Glomerular visceral epithelial cell (primary cell): ENCODE data around the gene SERPINB12.

Experiments used
- DNase-seq: peaks from one replicate; pipeline ENCODE4 v3.0.0-alpha.2; 2016; ENCODE audit errors: extremely low spot score

The SERPINB12 gene

DNA sequence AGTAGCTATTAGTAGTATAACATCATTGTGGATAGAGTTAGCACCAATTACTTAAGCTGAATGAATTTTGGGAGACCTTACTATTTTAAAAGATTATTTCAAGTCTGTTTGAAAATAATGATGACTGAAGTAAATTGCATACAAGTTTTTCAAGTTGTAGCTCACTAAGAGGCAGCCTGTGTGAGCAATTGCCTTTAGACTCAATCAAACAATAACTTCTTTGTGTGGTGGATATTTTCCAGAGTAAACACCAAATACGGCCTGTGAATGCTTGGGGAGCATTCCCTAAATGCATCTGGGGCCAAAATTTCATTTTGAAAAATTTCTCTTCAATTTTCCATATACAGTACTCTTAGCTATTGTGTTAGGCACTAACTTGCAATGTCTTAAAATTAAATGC, 7.9 kb downstream of the SERPINB12 start:
- no peak for DNase-seq

GRCh38 chr18:63551769-63552168, 9.6 kb downstream of the SERPINB12 start:
- DNase-seq = no peak

DNA sequence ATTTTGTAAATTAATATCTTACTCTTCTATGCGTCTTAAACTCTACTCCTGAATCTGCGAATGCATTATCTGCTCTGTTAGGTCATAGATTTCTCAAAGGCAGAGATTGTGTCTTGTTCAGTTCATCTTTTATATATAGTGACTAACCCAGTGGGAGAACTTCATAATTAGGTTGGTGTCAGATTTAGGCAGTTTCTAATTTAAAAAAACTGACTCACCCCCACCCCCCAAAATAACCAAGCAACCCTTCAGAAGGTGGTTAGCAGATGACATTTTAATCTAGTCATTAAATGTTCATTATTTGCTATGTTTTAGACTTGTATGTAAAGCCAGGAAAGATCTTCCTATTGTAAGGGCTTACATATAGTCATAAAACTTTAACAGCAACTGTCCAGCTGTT, 10.4 kb downstream of the SERPINB12 start:
- no peak for DNase-seq

DNA sequence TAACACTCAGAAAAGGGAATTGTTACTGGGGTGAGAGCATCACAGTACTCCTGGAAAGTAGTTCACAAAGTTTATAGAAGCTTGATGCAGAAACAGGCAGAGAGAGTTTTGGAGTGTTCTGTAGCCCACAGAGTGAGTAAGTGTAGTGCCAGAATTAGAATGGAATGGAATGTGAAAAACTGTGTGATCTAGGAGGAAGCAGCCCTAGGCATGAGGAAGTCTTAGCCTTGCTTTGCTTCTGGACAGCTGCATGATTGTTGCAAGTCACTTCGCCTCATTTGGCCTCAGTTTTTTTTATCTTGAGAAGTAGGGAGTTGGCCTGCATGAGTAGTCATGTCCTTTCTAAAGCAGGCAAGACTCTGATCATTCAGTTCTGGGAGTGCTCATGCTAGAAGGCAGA, 10.9 kb downstream of the SERPINB12 start:
- no peak for DNase-seq

DNA sequence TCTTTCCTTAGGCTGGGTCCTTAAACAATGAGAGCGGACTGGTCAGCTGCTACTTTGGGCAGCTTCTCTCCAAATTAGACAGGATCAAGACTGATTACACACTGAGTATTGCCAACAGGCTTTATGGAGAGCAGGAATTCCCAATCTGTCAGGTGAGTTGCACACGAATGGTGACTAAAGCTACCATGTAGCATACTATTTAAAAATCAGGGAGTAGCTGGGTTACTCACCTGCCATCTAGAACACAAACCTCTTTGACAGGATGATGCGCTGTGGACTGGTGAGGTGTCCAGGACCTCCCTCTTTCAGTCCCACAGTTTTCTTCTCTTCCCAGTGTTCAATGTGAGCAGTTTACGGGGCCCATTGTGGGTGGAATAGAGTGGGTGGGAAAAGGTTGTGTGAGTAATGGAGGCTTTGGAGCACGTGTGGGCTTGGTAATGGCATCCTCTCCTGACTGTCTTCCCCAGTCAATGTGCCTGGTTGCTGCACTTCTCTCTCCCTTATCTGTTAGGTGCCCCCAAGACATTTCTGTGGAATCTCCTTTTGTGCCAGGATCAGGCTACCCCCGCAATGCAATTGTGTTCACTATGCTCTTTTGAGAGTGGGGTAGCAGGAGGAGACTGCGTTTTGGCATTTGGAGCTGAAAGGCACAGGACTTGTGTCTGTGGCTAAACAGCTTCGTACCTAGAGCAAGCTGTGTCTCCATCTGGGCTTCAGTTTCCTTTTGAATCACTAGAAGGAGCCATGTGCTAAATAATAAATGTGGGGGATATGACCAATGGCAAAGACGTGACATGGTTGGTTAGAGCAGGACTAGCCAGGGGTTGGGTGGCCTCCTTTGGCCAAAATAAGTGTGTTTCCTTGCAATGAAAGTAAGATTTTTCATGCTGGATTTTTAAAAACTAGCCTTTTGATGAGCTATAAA, 17.7 kb downstream of the SERPINB12 start:
- DNase-seq = no peak

DNA sequence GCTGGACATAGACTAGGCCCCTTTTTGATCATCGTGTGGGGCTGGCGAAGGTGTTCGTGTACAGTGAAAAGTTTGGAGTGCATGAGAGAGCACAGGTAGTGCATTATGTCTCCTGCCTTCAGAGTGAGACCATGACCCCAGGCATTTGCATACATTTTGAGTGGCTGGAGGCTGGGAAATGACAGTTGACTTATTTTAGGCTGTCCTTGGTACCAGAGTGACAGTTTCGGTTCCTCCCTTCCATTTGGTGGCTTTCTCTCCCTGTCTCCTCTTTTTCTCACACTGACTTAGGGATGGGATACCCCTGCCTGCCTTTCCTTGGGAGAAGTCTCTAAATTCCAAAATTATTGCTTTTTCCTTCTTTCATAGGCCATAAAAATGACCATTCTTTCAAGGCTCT, 20.1 kb downstream of the SERPINB12 start:
- DNase-seq = no peak

DNA sequence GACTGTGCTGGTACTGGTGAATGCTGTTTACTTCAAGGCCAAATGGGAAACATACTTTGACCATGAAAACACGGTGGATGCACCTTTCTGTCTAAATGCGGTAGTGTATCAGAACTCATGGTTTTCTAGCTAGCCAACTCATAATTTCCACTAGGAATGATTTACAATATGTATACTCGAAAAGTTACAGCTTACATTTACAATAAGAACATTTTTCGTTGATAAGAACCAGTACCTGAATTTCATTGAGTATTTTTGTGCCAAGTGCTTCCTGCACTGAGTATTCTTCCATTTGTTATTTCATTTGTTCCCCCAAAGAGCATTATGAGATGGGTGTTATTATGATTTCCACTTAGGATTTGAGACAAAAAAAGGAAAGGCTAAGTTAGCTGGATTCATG, 21.9 kb downstream of the SERPINB12 start:
- DNase-seq = no peak

DNA sequence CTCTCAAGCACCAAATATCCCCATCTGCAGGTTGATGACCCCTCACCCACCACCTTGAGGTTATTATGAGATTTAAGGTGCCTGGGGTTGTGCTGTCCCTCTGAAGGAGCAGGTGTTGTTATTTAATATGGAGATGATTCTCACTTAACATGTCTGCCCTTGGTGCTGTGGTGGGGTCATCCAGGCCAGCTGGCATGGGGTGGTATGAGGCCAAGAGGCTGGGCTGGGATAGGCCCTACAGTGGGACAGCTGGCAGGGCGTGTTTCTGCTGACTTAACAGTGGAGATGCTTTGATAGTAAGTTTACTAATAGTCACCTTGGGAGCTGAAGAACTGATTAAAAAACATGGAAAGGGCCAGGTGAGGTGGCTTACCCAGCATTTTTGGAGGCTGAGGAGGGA, 22.4 kb downstream of the SERPINB12 start:
- DNase-seq = no peak

DNA sequence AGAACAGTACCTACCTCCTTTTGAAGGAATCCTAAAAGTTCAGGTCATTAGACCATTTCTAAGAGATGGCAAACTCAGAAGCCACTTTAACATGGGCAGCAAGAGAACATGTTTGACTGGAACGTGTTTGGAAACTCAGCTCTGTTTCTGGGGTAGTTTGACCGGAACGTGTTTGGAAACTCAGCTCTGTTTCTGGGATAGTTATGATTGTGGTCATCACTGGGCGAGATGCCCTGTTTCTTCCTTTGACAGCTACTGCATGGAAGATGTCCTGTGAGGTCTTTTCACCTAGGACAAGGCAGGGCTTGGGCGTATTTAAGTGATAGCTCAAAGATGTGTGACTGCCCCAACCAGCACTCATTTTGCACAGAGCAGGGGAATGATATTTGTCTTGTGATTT, 25.1 kb downstream of the SERPINB12 start:
- no peak for DNase-seq

- DNase-seq = no peak
These were observed 25.7 kb downstream of the SERPINB12 start for GRCh38 chr18:63567825-63568224.

DNA sequence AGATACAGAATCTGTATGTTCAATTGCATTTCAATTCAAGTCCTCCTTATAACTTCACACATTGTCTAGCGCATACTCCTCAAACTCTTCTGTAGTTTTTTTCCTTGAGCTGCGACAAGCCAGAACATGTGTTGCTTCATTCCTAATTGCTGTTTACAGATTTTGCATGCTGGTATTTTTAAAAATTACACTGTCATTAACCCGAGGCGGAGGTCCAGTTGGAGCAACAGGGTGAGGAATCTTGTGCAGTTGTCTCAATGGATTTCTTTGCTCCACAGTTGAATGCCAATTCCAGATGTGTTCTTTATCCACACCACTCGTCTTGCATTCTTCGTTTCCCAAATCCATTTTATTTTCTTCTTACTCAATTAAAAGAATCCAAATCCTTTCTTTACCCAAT, 28.6 kb downstream of the SERPINB12 start:
- no peak for DNase-seq

GRCh38 chr18:63575681-63576080, 33.5 kb downstream of the SERPINB12 start:
- DNase-seq = no peak

DNA sequence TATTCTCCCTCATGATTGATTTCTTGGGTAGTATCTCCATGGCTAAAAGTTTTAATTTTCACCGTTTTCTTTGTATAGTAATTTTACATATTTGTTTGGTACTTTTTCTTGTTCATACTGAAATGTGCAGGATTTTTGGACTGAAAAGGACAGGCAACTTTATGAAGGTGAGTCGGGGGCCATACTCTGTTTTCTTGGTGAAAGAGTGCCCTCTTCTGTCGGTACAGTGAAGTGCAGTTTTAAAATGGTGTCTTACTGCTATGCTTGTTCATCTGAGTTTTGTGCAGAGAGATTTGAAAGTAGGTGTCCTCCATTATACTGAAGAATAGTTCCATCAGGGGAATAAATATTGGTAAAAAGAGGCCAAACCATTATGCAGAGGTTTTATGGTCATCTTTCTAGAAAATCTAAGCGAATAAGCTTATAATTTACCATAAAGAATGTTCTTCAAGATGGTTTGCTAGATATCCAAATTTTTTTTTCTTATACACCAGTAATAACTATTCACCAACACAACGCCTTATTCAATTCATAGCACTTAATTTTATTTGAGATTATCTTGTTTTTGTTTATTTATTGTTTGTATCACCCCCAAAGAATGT, 36.3 kb downstream of the SERPINB12 start:
- DNase-seq = peak; percentile 40

GRCh38 chr18:63579616-63580015, 37.4 kb downstream of the SERPINB12 start:
- DNase-seq = no peak

- DNase-seq = no peak
These were observed 43.8 kb downstream of the SERPINB12 start for GRCh38 chr18:63585988-63586387.

DNA sequence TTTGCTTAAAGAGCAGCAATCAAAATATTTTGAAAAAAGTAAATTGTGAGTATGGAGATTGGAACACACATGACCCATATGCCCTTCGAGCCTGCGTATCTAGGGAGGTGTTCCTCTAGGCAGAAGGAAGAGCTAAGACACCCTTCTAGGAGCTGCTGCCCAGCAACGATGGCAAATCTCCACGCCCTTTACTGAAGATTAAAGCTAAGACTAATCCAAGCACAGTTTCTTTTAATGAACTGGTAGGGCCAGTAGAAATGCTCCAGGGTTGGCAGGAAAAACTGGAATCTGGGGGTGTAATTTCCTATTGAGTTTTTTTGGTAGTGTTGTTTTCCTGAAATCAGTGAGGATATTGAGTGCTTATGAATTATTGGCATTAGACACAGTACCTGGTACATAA, 44.3 kb downstream of the SERPINB12 start:
- no peak for DNase-seq

- no peak for DNase-seq
These were observed 44.8 kb downstream of the SERPINB12 start, which contains the start of gene SERPINB13 for GRCh38 chr18:63586966-63587365. Gene SERPINB13, plus strand, starts transcription at chr18:63587343. Its CDS starts 1,325 bp downstream, at chr18:63588668.

DNA sequence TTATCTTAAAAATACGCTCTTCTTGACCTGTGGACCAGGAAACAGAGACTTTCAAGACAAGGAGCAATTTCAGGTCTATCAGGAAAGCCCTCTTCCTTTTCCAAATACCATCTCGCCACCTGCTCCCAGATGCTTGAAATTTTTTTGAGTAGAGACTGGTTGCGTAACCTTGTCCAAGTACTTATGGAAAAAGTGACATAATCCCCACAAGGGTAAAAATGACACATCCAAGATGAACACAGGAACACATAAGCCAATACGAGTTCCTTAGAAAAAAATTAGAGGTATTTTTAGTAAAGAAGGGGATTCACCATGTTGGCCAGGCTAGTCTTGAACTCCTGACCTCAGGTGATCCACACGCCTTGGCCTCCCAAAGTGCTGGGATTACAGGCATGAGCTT, 46.7 kb downstream of the SERPINB12 start:
- DNase-seq = no peak

DNA sequence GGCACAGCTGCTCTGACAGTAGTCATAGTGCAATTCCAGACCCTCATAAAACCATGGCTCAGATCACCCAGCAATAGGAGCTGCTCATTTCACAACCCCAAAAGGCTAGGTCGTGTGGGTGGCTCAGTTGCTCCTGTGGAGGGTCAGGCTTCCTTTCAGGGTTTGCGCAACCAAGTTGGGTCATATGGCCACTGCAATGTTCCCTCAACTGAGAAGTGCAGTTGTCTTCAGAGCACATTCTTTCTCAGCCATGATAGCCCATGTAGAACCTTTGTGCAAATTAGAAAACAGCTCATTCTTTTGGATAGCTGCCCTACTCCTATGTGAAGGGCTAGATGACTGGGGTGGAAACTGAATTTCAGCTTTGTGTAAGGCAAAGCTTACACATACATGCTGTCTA, 48.2 kb downstream of the SERPINB12 start:
- no peak for DNase-seq

GRCh38 chr18:63590966-63591695, 49.0 kb downstream of the SERPINB12 start:
- DNase-seq = no peak

GRCh38 chr18:63591725-63592124, 49.6 kb downstream of the SERPINB12 start:
- DNase-seq = no peak

- DNase-seq = no peak
These were observed 50.3 kb downstream of the SERPINB12 start for GRCh38 chr18:63592471-63592870.

- no peak for DNase-seq
These were observed 54.8 kb downstream of the SERPINB12 start for GRCh38 chr18:63596964-63597363.
